HUES64 (cell line): ENCODE results near the gene ITPR2.

Source experiments
- H3K27ac ChIP-seq: 2 replicates; pipeline ENCODE4 v1.7.0; 2013; ENCODE audit warnings: low read depth, low read length, inconsistent platforms
- H3K27me3 ChIP-seq: 2 replicates; pipeline ENCODE4 v1.6.1; 2013; ENCODE audit warnings: mild to moderate bottlenecking, low read length; ENCODE audit not compliant: insufficient read depth
- H3K36me3 ChIP-seq: 2 replicates; pipeline ENCODE4 v1.6.1; 2013; ENCODE audit warnings: mild to moderate bottlenecking, low read length; ENCODE audit not compliant: insufficient read depth
- H3K4me1 ChIP-seq: 2 replicates; pipeline ENCODE4 v1.6.1; 2013; ENCODE audit warnings: mild to moderate bottlenecking, low read length, moderate library complexity; ENCODE audit not compliant: insufficient read depth
- H3K4me3 ChIP-seq: 2 replicates; pipeline ENCODE4 v1.5.1; 2013; ENCODE audit warnings: mild to moderate bottlenecking, low read length, moderate library complexity
- H3K9ac ChIP-seq: 2 replicates; pipeline ENCODE4 v1.6.1; 2013; ENCODE audit warnings: mild to moderate bottlenecking, low read depth, low read length
- H3K9me3 ChIP-seq: 2 replicates; pipeline ENCODE4 v1.6.1; 2013; ENCODE audit warnings: low read depth, low read length; ENCODE audit not compliant: insufficient read depth
- WGBS: fragments of 150-250, 120-280 bp; methylation state at CpG from one replicate; pipeline ENCODE4 v1.1.7; 2013; ENCODE audit warnings: missing lambda C conversion rate; 5-methylcytosine and 5-hydroxymethylcytosine counted together

The ITPR2 gene

DNA sequence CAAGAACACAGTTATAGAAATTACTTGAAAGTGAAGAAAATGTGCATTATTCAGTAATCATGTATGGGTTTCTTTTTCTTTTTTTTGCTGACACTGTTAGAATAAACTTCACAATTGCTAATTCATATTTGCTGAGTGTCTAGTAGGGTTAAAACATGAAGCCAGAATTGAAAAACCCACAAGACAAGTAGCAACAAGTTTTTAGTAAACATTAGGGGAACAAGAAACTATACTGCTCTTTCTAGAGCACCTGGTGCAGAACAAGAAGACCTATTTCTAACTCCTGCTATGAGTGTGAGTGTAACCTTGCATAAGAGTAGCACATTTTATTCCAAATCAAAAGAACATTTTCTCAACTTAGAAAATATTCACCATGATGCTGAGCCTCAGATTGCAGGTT lies 83.2 kb downstream of the ITPR2 start:
- Histone ChIP-seq H3K27ac (no peak overlapping the region), H3K4me1 (peaks cover 25% of the 10 kb centered on the region), H3K9ac (no peak overlapping the region)

DNA sequence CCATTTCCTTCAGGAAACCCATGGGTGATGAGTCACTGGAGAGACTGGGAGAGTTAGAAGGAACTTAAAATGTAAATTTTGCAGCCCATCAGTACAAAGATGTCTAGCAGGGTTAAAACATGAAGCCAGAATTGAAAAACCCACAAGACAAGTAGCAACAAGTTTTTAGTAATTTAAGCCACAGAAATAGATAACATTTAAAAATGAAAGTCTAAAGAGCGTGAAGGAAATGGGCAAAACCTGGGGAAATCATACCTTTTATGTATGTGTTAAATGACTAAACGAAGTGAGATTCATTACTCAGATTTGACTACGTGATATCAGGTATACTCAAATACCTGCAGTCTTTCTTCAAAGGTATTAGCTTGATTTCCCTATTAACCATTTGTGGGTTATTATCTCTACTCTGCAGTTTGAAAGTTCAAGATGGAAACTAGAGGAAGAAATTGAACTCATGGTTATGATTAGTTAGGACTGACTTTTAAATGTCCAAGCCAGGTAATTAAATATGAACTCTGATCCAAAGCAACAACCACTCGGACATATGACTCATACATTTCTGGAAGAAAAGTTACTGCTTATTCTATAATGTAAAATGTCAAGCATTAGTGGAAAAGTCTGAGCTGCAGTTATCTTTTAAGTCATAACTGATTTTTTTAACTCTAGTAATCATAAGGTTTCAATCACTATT lies 84.1 kb downstream of the ITPR2 start:
- H3K36me3 ChIP-seq, result no peaks in the 10 kb centered on the region
- H3K4me3 ChIP-seq, result no peak overlapping the region
- no peaks in the 10 kb centered on the region for H3K9me3 ChIP-seq
- no peaks in the 10 kb centered on the region for H3K27me3 ChIP-seq
- WGBS, result 93% methylated on average over 3 of the region's 4 CpGs
- peaks cover 25% of the 10 kb centered on the region for H3K4me1 ChIP-seq
- no peak overlapping the region for H3K9ac ChIP-seq
- no peak overlapping the region for H3K27ac ChIP-seq

More for the DNA sequence above, 83.2 kb downstream of the ITPR2 start:
- peaks cover 3% of the 10 kb centered on the region for H3K9me3 ChIP-seq
- H3K27me3 ChIP-seq, result no peaks in the 10 kb centered on the region
- H3K36me3 ChIP-seq, result no peaks in the 10 kb centered on the region; the same call in 1 of the 2 replicates
- H3K4me3 ChIP-seq, result no peak overlapping the region

DNA sequence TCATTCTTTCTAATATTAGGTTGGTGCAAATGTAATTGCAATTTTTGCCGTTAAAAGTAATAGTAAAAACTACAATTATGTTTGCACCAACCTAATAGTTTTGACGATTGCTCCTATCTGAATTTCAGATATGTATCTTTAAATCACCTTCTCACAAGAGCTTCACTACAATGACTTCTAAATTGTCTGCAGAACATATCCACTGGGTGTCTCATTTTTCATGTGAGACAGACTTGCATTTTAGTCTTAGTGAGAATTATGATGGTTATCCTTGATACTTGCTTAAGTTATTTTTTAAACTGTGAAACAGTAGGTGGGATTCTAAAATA lies 84.6 kb downstream of the ITPR2 start:
- Histone ChIP-seq H3K9me3 (no peaks in the 10 kb centered on the region), H3K4me3 (no peak overlapping the region), H3K4me1 (peaks cover 25% of the 10 kb centered on the region), H3K27me3 (no peaks in the 10 kb centered on the region), H3K36me3 (no peaks in the 10 kb centered on the region), H3K9ac (no peak overlapping the region), H3K27ac (no peak overlapping the region)
- 98% methylated on average over 2 of the region's 2 CpGs for WGBS

- no peaks in the 10 kb centered on the region for H3K9me3 ChIP-seq
- WGBS, result 67% methylated on average over 4 of the region's 4 CpGs
- no peaks in the 10 kb centered on the region for H3K36me3 ChIP-seq
- H3K9ac ChIP-seq, result no peak overlapping the region
- H3K4me3 ChIP-seq, result no peak overlapping the region
- H3K27me3 ChIP-seq, result no peaks in the 10 kb centered on the region
- no peak overlapping the region for H3K27ac ChIP-seq
- H3K4me1 ChIP-seq, result peaks cover 25% of the 10 kb centered on the region
Measured at GRCh38 chr12:26746121-26746714, 86.8 kb downstream of the ITPR2 start.

DNA sequence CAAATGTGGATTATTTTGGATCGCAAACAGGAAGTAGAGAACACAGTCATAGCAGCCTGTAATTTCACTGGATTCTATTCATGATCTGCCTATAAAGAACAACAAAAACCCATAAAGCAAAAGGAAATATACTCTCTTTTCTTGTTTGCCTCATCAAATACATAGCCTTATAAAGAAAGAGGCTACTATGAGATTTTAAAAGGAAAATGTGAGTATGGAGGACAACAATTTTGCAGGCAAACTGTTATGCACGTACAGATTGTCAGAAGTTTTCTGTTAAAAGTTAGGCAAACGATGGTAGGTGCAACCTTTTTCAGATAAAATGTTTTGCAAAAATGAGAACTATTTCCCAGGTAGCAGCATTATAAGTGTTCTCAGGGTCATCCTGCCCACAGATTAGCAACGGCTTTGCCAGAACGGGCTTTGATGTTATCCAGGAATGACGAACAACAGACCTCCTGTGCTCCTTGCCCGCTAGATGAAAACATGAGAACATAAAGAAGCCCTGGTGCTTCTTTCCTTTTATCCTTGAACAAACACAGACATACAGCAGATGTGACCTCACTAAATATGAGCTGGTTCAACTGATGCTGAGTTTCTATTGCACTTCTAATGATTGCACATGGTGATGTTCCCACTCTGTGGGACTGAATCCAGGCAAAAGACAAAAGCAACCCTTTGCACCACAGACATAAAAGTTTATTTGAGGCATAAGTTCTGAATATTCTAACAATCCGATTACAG lies 88.1 kb downstream of the ITPR2 start:
- WGBS, result 89% methylated on average over 8 of the region's 8 CpGs
- Histone ChIP-seq H3K27me3 (no peaks in the 10 kb centered on the region), H3K4me3 (no peak overlapping the region), H3K36me3 (no peaks in the 10 kb centered on the region), H3K9ac (no peak overlapping the region), H3K27ac (no peak overlapping the region), H3K4me1 (peaks cover 25% of the 10 kb centered on the region), H3K9me3 (no peaks in the 10 kb centered on the region)

GRCh38 chr12:26744042-26744626 lies 88.9 kb downstream of the ITPR2 start:
- Histone ChIP-seq H3K36me3 (no peaks in the 10 kb centered on the region), H3K4me1 (peaks cover 24% of the 10 kb centered on the region), H3K9me3 (peaks cover 3% of the 10 kb centered on the region; the same call in 1 of the 2 replicates), H3K4me3 (no peak overlapping the region), H3K9ac (no peak overlapping the region), H3K27ac (no peak overlapping the region), H3K27me3 (no peaks in the 10 kb centered on the region)
- WGBS, result 98% methylated on average over 4 of the region's 5 CpGs

- 94% methylated on average over 6 of the region's 6 CpGs for WGBS
- Histone ChIP-seq H3K4me1 (peaks cover 8% of the 10 kb centered on the region), H3K27ac (no peak overlapping the region), H3K9me3 (peaks cover 5% of the 10 kb centered on the region; the same call in 1 of the 2 replicates), H3K27me3 (no peaks in the 10 kb centered on the region), H3K36me3 (no peaks in the 10 kb centered on the region), H3K9ac (no peak overlapping the region), H3K4me3 (no peak overlapping the region)
Measured at GRCh38 chr12:26741584-26742227, 91.3 kb downstream of the ITPR2 start.

DNA sequence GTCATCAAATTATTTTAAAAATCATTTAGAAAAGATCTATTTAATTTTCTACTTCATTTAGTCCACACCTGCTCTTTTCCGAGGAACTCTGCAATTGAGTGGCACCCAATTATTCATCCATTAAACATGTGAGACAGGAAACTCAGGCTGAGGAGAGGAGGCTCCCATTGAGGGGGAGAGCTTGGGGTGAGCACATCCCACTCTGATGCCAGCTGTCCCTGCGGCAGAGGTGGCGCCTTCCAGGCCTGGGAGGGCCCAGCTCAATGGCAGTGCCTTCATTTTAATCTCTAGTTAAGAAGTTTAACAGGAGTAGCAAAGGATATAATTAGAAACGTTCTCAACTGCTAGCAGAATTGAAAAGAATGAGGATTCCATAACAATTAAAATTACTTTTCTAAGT lies 92.0 kb downstream of the ITPR2 start:
- no peak overlapping the region for H3K4me3 ChIP-seq
- peaks cover 5% of the 10 kb centered on the region; the same call in 1 of the 2 replicates for H3K9me3 ChIP-seq
- peaks cover under 1% of the 10 kb centered on the region; the same call in 1 of the 2 replicates for H3K4me1 ChIP-seq
- WGBS, result 89% methylated on average over 3 of the region's 4 CpGs
- H3K27ac ChIP-seq, result no peak overlapping the region
- H3K9ac ChIP-seq, result no peak overlapping the region
- H3K27me3 ChIP-seq, result no peaks in the 10 kb centered on the region
- no peaks in the 10 kb centered on the region for H3K36me3 ChIP-seq

GRCh38 chr12:26740348-26740747 lies 92.6 kb downstream of the ITPR2 start:
- Histone ChIP-seq H3K9me3 (peaks cover 5% of the 10 kb centered on the region; the same call in 1 of the 2 replicates), H3K4me3 (no peak overlapping the region), H3K27me3 (no peaks in the 10 kb centered on the region), H3K9ac (no peak overlapping the region), H3K27ac (no peak overlapping the region), H3K4me1 (no peaks in the 10 kb centered on the region; the same call in 1 of the 2 replicates), H3K36me3 (no peaks in the 10 kb centered on the region)
- WGBS, result 98% methylated on average over 5 of the region's 7 CpGs

DNA sequence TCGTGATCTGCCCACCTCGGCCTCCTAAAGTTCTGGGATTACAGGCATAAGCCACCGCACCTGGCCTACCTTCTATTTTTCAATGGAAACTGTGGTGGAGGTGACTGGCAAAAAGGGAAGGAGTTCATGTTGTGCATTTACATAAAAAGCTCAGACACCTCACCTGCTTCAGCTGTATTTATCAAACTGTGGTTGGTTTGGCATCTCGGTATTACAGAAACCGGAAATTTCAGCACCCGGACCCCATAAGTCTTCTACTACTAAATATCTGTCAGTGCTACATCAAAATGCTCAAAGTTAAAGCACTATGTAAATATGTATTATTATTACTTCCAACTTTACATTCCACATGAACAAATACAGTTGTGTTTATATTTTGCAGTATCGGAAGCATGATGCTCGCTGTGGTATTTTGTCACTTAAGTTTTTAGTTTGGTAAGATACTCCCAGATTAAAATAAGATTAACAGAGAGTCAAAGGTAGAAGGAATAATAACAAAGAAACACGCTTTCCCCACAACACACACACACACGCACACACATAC lies 95.4 kb downstream of the ITPR2 start:
- Histone ChIP-seq H3K27ac (no peak overlapping the region), H3K36me3 (no peaks in the 10 kb centered on the region), H3K4me3 (no peak overlapping the region), H3K4me1 (no peaks in the 10 kb centered on the region; the same call in 1 of the 2 replicates), H3K9me3 (peaks cover 5% of the 10 kb centered on the region; the same call in 1 of the 2 replicates), H3K9ac (no peak overlapping the region), H3K27me3 (no peaks in the 10 kb centered on the region)
- WGBS, result 98% methylated on average over 8 of the region's 10 CpGs
